ENCODE data around the gene CALD1. TPM values are rescaled to one million over a fixed set of nuclear protein-coding genes. Genes with fewer than 3 reads are reported as not detected.

The CALD1 gene
- total RNA-seq, 2 donors from 2014 or later = 307 to 314 TPM

DNA sequence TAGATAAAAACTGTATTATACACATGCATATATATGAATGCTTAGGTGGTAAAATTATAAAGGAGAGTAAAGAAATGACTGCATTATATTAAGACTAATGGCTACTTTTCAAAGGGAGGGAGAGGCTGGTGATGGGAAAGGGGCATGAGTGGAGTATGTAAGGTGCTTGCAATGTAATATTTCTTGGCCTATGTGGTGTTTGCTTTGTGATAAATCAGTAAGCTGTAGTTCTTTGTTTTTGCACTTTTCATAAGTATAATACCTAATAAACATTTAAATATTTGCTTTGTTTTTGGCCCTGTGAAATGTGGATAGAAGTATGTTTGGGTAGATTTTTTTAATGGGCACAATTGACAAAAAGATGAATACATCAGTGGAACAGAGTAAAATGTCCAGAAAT is 232.8 kb downstream of the CALD1 start:
- no peaks in the 10 kb centered on the region for H3K4me1 ChIP-seq (replicated peaks)
- TF ChIP-seq CTCF (IDR thresholded peaks at IDR 0.05) = no peak
- TF ChIP-seq POLR2AphosphoS5 (IDR thresholded peaks at IDR 0.05) = no peak
- intact Hi-C loops (cut with DNase I) = no loop called here
- no peak overlapping the region for H3K4me3 ChIP-seq
- no peak overlapping the region for H3K27ac ChIP-seq
- no peaks in the 10 kb centered on the region for H3K36me3 ChIP-seq
- DNase-seq (ENCODE audit: low spot score) = no peak
- H3K27me3 ChIP-seq (replicated peaks; ENCODE audit: insufficient read depth) = no peaks in the 10 kb centered on the region
- no peaks in the 10 kb centered on the region for H3K9me3 ChIP-seq

Small RNA genes within 50 kb of the gene (small RNA-seq; reads per million reads assigned to genes)
- 0 reads per million in 2 donors for gene TUBB3P2

Other genes starting within 250 kb of the CALD1 start
- 1 to 10 TPM in 1 of 2 donors, not detected in 1; 1.0 TPM for gene AKR1B15, start 230.5 kb upstream of the CALD1 start, total RNA-seq
- 10 to 100 TPM; 18.3 to 18.7 TPM for gene BPGM, start 132.8 kb upstream of the CALD1 start, total RNA-seq
- 1 to 10 TPM; 1.4 to 2.6 TPM for gene AGBL3, start 206.9 kb downstream of the CALD1 start, total RNA-seq

Measured in prostate gland (tissue), 2 donors.